ENCODE measurements around the gene MYRF.
A peak's percentile ranks its signal among the peaks of the same experiment; 100 is the strongest.

MYRF gene

GRCh38 chr11:61731952-61732675, 20.3 kb upstream of the MYRF start (continued):
- TF ChIP-seq, protein P1, sequence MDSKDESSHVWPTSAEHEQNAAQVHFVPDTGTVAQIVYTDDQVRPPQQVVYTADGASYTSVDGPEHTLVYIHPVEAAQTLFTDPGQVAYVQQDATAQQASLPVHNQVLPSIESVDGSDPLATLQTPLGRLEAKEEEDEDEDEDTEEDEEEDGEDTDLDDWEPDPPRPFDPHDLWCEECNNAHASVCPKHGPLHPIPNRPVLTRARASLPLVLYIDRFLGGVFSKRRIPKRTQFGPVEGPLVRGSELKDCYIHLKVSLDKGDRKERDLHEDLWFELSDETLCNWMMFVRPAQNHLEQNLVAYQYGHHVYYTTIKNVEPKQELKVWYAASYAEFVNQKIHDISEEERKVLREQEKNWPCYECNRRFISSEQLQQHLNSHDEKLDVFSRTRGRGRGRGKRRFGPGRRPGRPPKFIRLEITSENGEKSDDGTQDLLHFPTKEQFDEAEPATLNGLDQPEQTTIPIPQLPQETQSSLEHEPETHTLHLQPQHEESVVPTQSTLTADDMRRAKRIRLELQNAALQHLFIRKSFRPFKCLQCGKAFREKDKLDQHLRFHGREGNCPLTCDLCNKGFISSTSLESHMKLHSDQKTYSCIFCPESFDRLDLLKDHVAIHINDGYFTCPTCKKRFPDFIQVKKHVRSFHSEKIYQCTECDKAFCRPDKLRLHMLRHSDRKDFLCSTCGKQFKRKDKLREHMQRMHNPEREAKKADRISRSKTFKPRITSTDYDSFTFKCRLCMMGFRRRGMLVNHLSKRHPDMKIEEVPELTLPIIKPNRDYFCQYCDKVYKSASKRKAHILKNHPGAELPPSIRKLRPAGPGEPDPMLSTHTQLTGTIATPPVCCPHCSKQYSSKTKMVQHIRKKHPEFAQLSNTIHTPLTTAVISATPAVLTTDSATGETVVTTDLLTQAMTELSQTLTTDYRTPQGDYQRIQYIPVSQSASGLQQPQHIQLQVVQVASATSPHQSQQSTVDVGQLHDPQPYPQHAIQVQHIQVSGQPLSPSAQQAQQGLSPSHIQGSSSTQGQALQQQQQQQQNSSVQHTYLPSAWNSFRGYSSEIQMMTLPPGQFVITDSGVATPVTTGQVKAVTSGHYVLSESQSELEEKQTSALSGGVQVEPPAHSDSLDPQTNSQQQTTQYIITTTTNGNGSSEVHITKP (tag by site-specific recombination; IDR thresholded peaks at IDR 0.05) = no peak
- TF ChIP-seq, protein P2, sequence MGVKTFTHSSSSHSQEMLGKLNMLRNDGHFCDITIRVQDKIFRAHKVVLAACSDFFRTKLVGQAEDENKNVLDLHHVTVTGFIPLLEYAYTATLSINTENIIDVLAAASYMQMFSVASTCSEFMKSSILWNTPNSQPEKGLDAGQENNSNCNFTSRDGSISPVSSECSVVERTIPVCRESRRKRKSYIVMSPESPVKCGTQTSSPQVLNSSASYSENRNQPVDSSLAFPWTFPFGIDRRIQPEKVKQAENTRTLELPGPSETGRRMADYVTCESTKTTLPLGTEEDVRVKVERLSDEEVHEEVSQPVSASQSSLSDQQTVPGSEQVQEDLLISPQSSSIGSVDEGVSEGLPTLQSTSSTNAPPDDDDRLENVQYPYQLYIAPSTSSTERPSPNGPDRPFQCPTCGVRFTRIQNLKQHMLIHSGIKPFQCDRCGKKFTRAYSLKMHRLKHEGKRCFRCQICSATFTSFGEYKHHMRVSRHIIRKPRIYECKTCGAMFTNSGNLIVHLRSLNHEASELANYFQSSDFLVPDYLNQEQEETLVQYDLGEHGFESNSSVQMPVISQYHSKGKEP (tag by site-specific recombination; IDR thresholded peaks at IDR 0.05) = no peak
- no peak for TF ChIP-seq ZNF157 (tag by site-specific recombination; IDR thresholded peaks at IDR 0.05)
- no peak for TF ChIP-seq ZNF561 (tag by site-specific recombination; IDR thresholded peaks at IDR 0.05; ENCODE audit: borderline replicate concordance)

DNA sequence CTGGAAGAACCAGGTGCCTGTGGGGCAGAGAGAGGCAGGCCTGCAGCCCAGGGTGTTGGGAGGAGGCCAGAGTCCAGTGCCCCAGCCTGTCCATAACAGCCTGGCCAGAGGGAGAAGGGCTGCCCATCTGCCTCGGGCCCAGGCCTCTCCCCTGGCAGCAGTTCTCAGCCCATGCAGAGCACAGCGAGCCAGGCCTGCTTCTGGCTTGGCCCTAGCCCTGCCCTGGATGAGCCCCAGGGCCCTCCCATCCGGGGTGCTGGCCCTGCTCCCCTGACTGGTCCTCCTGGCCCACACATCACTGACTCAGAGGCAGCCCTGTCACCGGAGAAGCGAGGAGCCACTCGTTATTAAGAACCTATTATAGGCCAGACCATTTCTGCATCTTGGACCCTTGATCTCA, 19.7 kb upstream of the MYRF start:
- H3K27ac ChIP-seq (ENCODE audit: extremely low read depth, low read depth, low read length) = no peak overlapping the region
- ChIA-PET CTCF (interaction anchor here (0.6 to 3.9 kb wide), 30 partner anchors 8 to 255 kb away, joined by 3 to 42 read pairs (median 5); partner anchors contain the start of gene DAGLA), POLR2A (interaction anchor here (0.6 to 1.3 kb wide), 4 partner anchors 14 to 255 kb away, joined by 3 to 16 read pairs (median 3); no protein-coding TSS in a partner anchor)
- no peaks in the 10 kb centered on the region for H3K4me1 ChIP-seq (ENCODE audit: control insufficient read depth, insufficient read depth, low read length)
- TF ChIP-seq ZNF501 (tag by site-specific recombination; IDR thresholded peaks at IDR 0.05) = no peak
- TF ChIP-seq ZNF776 (tag by site-specific recombination; IDR thresholded peaks at IDR 0.05; ENCODE audit: borderline replicate concordance) = no peak
- no peak for TF ChIP-seq SALL2 (tag by site-specific recombination; IDR thresholded peaks at IDR 0.05; ENCODE audit: borderline replicate concordance)
- H3K9me3 ChIP-seq (ENCODE audit: control insufficient read depth, insufficient read depth, low read depth, low read length) = no peaks in the 10 kb centered on the region
- no peak overlapping the region for H3K4me3 ChIP-seq (ENCODE audit: low read depth, low read length)
- peaks cover 0 to 53% of the 10 kb centered on the region in 2 experiments; a peak in 1 of 3 replicates for H3K36me3 ChIP-seq (ENCODE audit: control insufficient read depth in 2 of 2, insufficient read depth in 1 of 2, low read length in 2 of 2)

GRCh38 chr11:61733120-61733978, 19.1 kb upstream of the MYRF start:
- no peaks in the 10 kb centered on the region for H3K9me3 ChIP-seq (ENCODE audit: control insufficient read depth, insufficient read depth, low read depth, low read length)
- H3K36me3 ChIP-seq (ENCODE audit: control insufficient read depth in 2 of 2, insufficient read depth in 1 of 2, low read length in 2 of 2) = peaks cover 0 to 52% of the 10 kb centered on the region in 2 experiments; a peak in 1 of 3 replicates
- POLR2A ChIA-PET = interaction anchor here (0.6 to 1.3 kb wide), 4 partner anchors 14 to 255 kb away, joined by 3 to 16 read pairs (median 3); no protein-coding TSS in a partner anchor
- CTCF ChIA-PET = interaction anchor here (0.5 to 3.9 kb wide), 39 partner anchors 8 to 991 kb away, joined by 3 to 42 read pairs (median 4); partner anchors contain the start of gene DAGLA
- no peaks in the 10 kb centered on the region for H3K4me1 ChIP-seq (ENCODE audit: control insufficient read depth, insufficient read depth, low read length)
- H3K4me3 ChIP-seq (ENCODE audit: low read depth, low read length) = no peak overlapping the region
- no peak overlapping the region for H3K27ac ChIP-seq (ENCODE audit: extremely low read depth, low read depth, low read length)
- no peak for TF ChIP-seq ZNF830 (tag by site-specific recombination; IDR thresholded peaks at IDR 0.05; ENCODE audit: low read depth)
- no peak for TF ChIP-seq ZNF677 (tag by site-specific recombination; IDR thresholded peaks at IDR 0.05)
- TF ChIP-seq EGR2 (tag by site-specific recombination; IDR thresholded peaks at IDR 0.05; ENCODE audit: low read depth) = no peak
- TF ChIP-seq ZNF654 (tag by site-specific recombination; IDR thresholded peaks at IDR 0.05; ENCODE audit: low read depth) = peak; percentile 70
- TF ChIP-seq ZFHX2 (tag by site-specific recombination; conservative IDR thresholded peaks at IDR 0.05) = no peak
- no peak for TF ChIP-seq ZBTB21 (tag by site-specific recombination; IDR thresholded peaks at IDR 0.05)
- no peak for TF ChIP-seq ZNF280C (tag by site-specific recombination; IDR thresholded peaks at IDR 0.05)
- no peak for TF ChIP-seq HOXD13 (CRISPR knock-in tag; IDR thresholded peaks at IDR 0.05; ENCODE audit: borderline replicate concordance)
- no peak for TF ChIP-seq ZNF184 (tag by site-specific recombination; IDR thresholded peaks at IDR 0.05)
- TF ChIP-seq HOXA7 (CRISPR knock-in tag; IDR thresholded peaks at IDR 0.05; ENCODE audit: borderline replicate concordance) = no peak
- no peak for TF ChIP-seq ZNF658 (tag by site-specific recombination; IDR thresholded peaks at IDR 0.05)
- no peak for TF ChIP-seq ZNF211 (tag by site-specific recombination; IDR thresholded peaks at IDR 0.05; ENCODE audit: low read depth)
- TF ChIP-seq, protein P3, sequence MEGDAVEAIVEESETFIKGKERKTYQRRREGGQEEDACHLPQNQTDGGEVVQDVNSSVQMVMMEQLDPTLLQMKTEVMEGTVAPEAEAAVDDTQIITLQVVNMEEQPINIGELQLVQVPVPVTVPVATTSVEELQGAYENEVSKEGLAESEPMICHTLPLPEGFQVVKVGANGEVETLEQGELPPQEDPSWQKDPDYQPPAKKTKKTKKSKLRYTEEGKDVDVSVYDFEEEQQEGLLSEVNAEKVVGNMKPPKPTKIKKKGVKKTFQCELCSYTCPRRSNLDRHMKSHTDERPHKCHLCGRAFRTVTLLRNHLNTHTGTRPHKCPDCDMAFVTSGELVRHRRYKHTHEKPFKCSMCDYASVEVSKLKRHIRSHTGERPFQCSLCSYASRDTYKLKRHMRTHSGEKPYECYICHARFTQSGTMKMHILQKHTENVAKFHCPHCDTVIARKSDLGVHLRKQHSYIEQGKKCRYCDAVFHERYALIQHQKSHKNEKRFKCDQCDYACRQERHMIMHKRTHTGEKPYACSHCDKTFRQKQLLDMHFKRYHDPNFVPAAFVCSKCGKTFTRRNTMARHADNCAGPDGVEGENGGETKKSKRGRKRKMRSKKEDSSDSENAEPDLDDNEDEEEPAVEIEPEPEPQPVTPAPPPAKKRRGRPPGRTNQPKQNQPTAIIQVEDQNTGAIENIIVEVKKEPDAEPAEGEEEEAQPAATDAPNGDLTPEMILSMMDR (tag by site-specific recombination; IDR thresholded peaks at IDR 0.05) = peak; percentile 81
- TF ChIP-seq ZNF623 (tag by site-specific recombination; IDR thresholded peaks at IDR 0.05) = no peak
